ENCODE data around the gene HIF3A.
"Not testable (repeated sequence)": the region's sequence is repeated elsewhere in the genome, so short reads cannot be mapped to it uniquely, and the experiment has no call there.

HIF3A gene

DNA sequence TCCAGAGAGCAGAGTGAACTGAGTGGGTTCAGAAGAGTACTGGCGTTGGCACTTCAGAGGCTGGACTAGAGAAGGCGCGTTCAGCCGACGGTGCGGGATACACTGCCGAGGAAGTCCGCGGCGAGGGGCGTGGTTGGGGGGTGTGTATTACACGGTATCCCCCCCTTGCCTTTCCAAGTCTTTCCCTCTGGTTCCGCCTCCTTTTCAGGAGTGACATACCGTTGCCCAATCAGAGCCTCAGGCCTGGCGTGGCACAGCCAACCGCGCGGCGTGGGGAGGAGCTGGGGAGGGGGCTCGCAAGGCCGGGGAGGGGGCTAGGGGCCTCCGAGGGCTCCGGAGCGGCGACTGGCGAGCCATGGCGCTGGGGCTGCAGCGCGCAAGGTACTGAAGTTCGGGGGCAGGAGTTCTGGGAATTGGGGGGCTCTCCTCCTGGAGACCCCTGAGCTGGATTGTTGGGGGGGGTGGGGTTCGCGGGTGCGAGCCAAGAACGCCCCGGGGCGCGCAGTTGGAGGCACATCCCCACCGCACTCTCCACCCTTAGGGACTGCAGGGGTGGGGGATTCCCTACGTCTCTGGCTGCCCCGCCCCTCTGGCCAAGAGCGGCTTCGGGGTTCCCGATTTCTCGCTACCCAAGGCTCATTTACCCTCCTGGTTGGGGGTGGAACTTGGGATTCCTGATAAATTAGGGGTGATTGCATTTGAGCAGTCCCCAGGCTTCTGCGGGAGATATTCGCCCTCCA lies at the start of gene HIF3A:
Gene HIF3A, plus strand, starts transcription at position 321 of the 740 bp plus-strand sequence. Its CDS starts 35 bp downstream, at position 356.
- DNase-seq: no peak

- no peak for DNase-seq
Observed at GRCh38 chr19:46250076-46250735, 46.6 kb upstream of the HIF3A start.

GRCh38 chr19:46251416-46251815 lies 45.4 kb upstream of the HIF3A start:
- DNase-seq: no peak

GRCh38 chr19:46254776-46255175 lies 42.1 kb upstream of the HIF3A start:
- DNase-seq: no peak

- no peak for DNase-seq
Observed at GRCh38 chr19:46256855-46257254, 40.0 kb upstream of the HIF3A start.

GRCh38 chr19:46261501-46261900 lies 35.3 kb upstream of the HIF3A start:
- DNase-seq: not testable (repeated sequence)

- peak; percentile 77 for DNase-seq
Observed at GRCh38 chr19:46262684-46263296, 34.1 kb upstream of the HIF3A start.

GRCh38 chr19:46264801-46265200 lies 32.0 kb upstream of the HIF3A start:
- not testable (repeated sequence) for DNase-seq

- DNase-seq: peak; percentile 76
Observed at GRCh38 chr19:46265217-46265828, 31.5 kb upstream of the HIF3A start.

- no peak for DNase-seq
Observed at GRCh38 chr19:46269101-46269500, 27.7 kb upstream of the HIF3A start.

DNA sequence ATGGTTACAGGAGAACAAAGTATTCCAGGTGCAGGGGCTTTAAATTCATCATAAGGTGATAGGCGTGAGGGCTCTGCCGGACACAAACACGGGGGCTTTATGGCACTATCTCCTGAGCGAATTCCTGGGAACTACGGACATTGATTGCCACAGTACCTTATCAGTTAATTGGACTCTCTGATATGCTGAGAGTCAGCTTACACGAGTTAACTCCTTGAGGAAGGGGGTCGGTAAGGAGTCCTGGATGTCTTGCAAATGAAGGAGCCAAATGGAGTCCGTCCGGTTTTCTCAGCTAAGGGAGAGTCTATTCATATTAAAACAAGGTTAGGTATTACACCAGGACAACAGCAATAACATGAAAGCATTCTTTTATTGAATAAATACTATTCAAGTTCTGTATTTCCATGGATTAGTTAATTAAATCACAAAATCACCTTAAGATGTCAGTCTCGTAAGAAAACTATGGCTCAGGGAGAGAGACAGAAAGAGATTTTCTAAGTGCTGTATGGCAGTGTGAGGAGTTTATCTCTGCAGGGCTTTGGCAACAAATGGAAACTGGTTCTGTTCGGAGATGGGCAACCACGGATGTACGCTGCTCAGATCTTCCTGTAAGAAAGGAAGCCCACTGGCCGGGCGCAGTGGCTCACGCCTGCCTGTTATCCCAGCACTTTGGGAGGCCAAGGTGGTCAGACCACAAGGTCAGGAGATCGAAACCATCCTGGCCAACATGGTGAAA lies 26.2 kb upstream of the HIF3A start:
- no peak for DNase-seq

GRCh38 chr19:46271481-46272197 lies 25.2 kb upstream of the HIF3A start:
- DNase-seq: no peak

GRCh38 chr19:46273931-46274330 lies 22.9 kb upstream of the HIF3A start:
- not testable (repeated sequence) for DNase-seq

GRCh38 chr19:46279177-46279576 lies 17.7 kb upstream of the HIF3A start:
- DNase-seq: no peak

GRCh38 chr19:46283771-46284170 lies 13.1 kb upstream of the HIF3A start:
- no peak for DNase-seq

DNA sequence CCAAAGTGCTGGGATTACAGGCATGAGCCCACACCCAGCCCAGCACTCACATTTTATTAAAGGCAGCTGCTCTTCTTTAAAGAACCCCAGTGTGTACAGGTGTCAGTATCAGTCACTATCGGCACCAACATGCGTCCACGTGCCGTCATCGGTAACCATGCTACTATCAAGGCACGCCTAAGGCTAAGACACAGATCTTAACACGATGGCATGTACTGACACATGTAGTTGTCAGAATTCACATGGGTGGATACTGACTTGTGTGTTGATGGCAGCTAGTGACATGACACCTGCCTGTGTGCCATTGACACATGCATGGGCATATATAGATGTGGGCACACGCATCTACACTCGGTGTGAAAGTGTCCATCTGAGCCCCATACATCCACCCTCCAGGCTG lies 12.2 kb upstream of the HIF3A start:
- no peak for DNase-seq

GRCh38 chr19:46287585-46287984 lies 9.3 kb upstream of the HIF3A start:
- DNase-seq: no peak

GRCh38 chr19:46288896-46289588 lies 7.8 kb upstream of the HIF3A start:
- no peak for DNase-seq

DNA sequence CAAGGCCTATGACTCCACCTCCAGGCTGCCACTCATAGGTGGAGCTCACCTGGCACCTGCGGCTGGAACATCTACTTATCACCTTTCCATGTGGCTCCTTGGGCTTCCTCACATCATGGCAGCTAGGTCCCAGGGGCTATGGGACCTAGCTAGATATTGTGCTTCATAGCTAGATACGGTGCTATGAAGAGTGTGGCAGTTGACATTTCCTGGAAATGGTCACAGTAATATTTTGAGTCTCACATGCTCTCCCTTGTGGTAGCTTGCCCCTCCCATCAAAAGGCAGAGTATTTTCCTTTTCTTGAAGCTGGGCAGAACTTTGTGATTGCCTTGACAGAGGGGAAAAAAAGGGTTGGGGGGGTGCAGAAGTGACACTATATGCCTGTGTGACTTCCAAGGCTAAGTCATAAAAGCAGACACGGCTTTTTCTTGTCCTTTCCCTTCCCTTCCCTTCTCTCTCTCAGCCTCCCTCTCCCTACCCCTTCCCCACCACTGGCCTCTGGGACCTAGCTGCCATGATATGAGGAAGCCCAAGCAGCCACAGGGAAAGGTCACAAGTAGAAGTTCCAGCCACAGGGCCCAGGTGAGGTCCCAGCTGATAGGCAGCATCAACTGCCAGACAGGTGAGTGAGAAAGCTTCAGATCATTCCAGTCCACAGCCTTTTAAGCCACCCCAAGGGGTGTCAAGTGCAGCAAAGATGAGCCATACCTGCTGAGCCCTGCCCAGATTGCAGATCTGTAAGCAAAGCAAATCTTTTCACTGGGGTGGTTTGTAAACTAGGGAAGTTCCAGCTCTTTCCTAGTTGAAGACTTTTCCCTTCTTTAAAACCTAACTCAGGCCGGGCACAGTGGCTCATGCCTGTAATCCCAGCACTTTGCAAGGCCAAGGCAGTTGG lies 6.9 kb upstream of the HIF3A start:
- no peak for DNase-seq

DNA sequence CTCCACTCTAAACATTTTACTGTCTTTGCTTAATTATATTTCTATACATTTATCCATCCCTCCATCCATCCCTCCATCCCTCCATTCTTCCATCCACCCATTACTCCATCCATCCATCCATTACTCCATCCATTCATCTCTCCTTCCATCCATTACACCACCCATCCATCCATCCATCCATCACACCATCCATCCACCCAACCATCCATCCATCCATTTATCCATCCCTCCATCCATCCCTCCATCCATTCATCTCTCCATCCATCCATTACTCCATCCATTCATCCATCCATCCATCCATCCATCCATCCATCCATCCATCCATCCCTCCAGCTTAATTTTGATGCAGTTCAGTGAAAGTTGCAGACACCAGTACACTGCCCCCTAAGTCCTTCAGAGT lies 5.0 kb upstream of the HIF3A start:
- DNase-seq: no peak

GRCh38 chr19:46294494-46294893 lies 2.3 kb upstream of the HIF3A start:
- DNase-seq: no peak
